Mammary epithelial cell (primary cell): ENCODE data around the gene TMEM86B.

Experiments used
- CTCF ChIP-seq, 2 donors: IDR thresholded peaks in 1 of 2; conservative IDR thresholded peaks in 1 of 2; 2 replicates each; pipeline ENCODE4 v1.5.1; 2011 to 2012; ENCODE audit warnings: inconsistent platforms in 2 of 2, low read length in 2 of 2, mild to moderate bottlenecking in 2 of 2, control low read depth in 1 of 2, low read depth in 1 of 2; ENCODE audit not compliant: insufficient read depth in 1 of 2; ENCODE audit errors: extremely low read depth in 1 of 2
- EZH2 ChIP-seq: IDR thresholded peaks from 2 replicates; pipeline ENCODE4 v1.6.1; 2012; ENCODE audit warnings: low read length, inconsistent platforms, borderline replicate concordance

- TF ChIP-seq CTCF (conservative IDR thresholded peaks at IDR 0.05 in 1 of 2, IDR thresholded peaks at IDR 0.05 in 1 of 2; ENCODE audit: extremely low read depth in 1 of 2, insufficient read depth in 1 of 2, low read depth in 1 of 2, low read length in 2 of 2) (no peak), EZH2 (no peak)
Observed at GRCh38 chr19:55226788-55227187, 1.8 kb downstream of the TMEM86B start.
